CD14-positive monocyte (primary cell): Measurements from ENCODE around the gene ZFHX3. TPM values are rescaled to one million over a fixed set of nuclear protein-coding genes. Genes with fewer than 3 reads are reported as not detected.

Source experiments
- DNase-seq, 3 donors: peaks; one replicate each; pipeline ENCODE4 v3.0.0-alpha.2; 2011 to 2022
- H2AFZ ChIP-seq: 2 replicates; pipeline ENCODE4 v1.6.0; 2012; ENCODE audit warnings: mild to moderate bottlenecking, low read depth, low read length, inconsistent platforms; ENCODE audit not compliant: insufficient read depth, poor library complexity, severe bottlenecking
- H3K27ac ChIP-seq, 2 donors: 1 replicate in 1 of 2; 2 replicates in 1 of 2; pipeline ENCODE4 v1.5.1; 2012 to 2013; ENCODE audit warnings: low read length in 2 of 2, control low read depth in 1 of 2, inconsistent platforms in 1 of 2, low read depth in 1 of 2, mild to moderate bottlenecking in 1 of 2
- H3K27me3 ChIP-seq, 2 donors: one replicate each; pipeline versions ENCODE4 v1.6.0 to v1.6.1; 2011 to 2013; ENCODE audit warnings: low read length in 2 of 2; ENCODE audit not compliant: control insufficient read depth in 2 of 2, insufficient read depth in 2 of 2
- H3K36me3 ChIP-seq, 2 donors: replicated peaks in 1 of 2; 1 replicate in 1 of 2; 2 replicates in 1 of 2; pipeline versions ENCODE4 v1.5.1 to v1.6.1; 2012 to 2013; ENCODE audit warnings: low read length in 2 of 2, control low read depth in 1 of 2, inconsistent platforms in 1 of 2, mild to moderate bottlenecking in 1 of 2; ENCODE audit not compliant: insufficient read depth in 2 of 2, control insufficient read depth in 1 of 2
- H3K4me1 ChIP-seq, 2 donors: 1 replicate in 1 of 2; 2 replicates in 1 of 2; pipeline versions ENCODE4 v1.5.1 to v1.6.1; 2012 to 2013; ENCODE audit warnings: low read length in 2 of 2, control low read depth in 1 of 2, inconsistent platforms in 1 of 2, mild to moderate bottlenecking in 1 of 2, moderate library complexity in 1 of 2; ENCODE audit not compliant: insufficient read depth in 2 of 2, control insufficient read depth in 1 of 2
- H3K4me2 ChIP-seq: replicated peaks from 2 replicates; pipeline ENCODE3; 2012; ENCODE audit warnings: low read length, moderate library complexity, mild to moderate bottlenecking; ENCODE audit not compliant: poor library complexity, severe bottlenecking; ENCODE audit errors: extremely low read depth
- H3K4me3 ChIP-seq, 3 experiments: fragments of 200-600 bp in 1 of 3; sonication (generic) in 1 of 3; replicated peaks in 1 of 3; 1 replicate in 2 of 3; 2 replicates in 1 of 3; pipeline ENCODE4 v1.5.1; 2011 to 2013; ENCODE audit warnings: low read length in 3 of 3, mild to moderate bottlenecking in 3 of 3, control low read depth in 2 of 3, low read depth in 2 of 3, inconsistent platforms in 1 of 3, moderate library complexity in 1 of 3
- H3K79me2 ChIP-seq: 2 replicates; pipeline ENCODE4 v1.6.0; 2012; ENCODE audit warnings: mild to moderate bottlenecking, control low read depth, inconsistent platforms, low read length, moderate library complexity; ENCODE audit not compliant: insufficient read depth
- H3K9ac ChIP-seq: 2 replicates; pipeline ENCODE4 v1.6.0; 2017; ENCODE audit warnings: low read length, mild to moderate bottlenecking; ENCODE audit not compliant: insufficient read depth, poor library complexity, severe bottlenecking
- H3K9me3 ChIP-seq, 2 donors: replicated peaks in 1 of 2; 1 replicate in 1 of 2; 2 replicates in 1 of 2; pipeline versions ENCODE4 v1.5.1 to v1.6.1; 2012 to 2013; ENCODE audit warnings: low read length in 2 of 2, control low read depth in 1 of 2; ENCODE audit not compliant: control insufficient read depth in 1 of 2, insufficient read depth in 1 of 2
- H4K20me1 ChIP-seq: 2 replicates; pipeline ENCODE4 v1.6.0; 2012; ENCODE audit warnings: mild to moderate bottlenecking, low read length, control low read depth, moderate library complexity; ENCODE audit not compliant: insufficient read depth
- H3K27ac Mint-ChIP-seq, 7 donors: one replicate each; pipeline ENCODE4 v1.8.0; 2020; ENCODE audit warnings: mild to moderate bottlenecking in 7 of 7, mixed read lengths in 7 of 7, moderate library complexity in 6 of 7, inconsistent platforms in 2 of 7
- H3K27me3 Mint-ChIP-seq, 3 donors: one replicate each; pipeline ENCODE4 v1.8.0; 2021 to 2022; ENCODE audit warnings: low read depth in 3 of 3, mild to moderate bottlenecking in 3 of 3, mixed read lengths in 3 of 3, moderate library complexity in 3 of 3, inconsistent platforms in 1 of 3
- H3K36me3 Mint-ChIP-seq, 2 donors: one replicate each; pipeline ENCODE4 v1.8.0; 2020; ENCODE audit warnings: mixed read lengths in 2 of 2, inconsistent platforms in 1 of 2, mild to moderate bottlenecking in 1 of 2
- H3K4me1 Mint-ChIP-seq: one replicate; pipeline ENCODE4 v1.8.0; 2020; ENCODE audit warnings: mild to moderate bottlenecking, mixed read lengths
- H3K4me3 Mint-ChIP-seq, 2 donors: one replicate each; pipeline ENCODE4 v1.8.0; 2020; ENCODE audit warnings: mild to moderate bottlenecking in 2 of 2, mixed read lengths in 2 of 2, moderate library complexity in 1 of 2
- H3K9me3 Mint-ChIP-seq, 7 donors: one replicate each; pipeline ENCODE4 v1.8.0; 2020 to 2022; ENCODE audit warnings: mixed read lengths in 7 of 7, mild to moderate bottlenecking in 6 of 7, moderate library complexity in 6 of 7, inconsistent platforms in 2 of 7
- CTCF ChIP-seq: fragments of 200-600 bp; IDR thresholded peaks from one replicate; pipeline ENCODE4 v1.8.0; 2022; ENCODE audit warnings: antibody characterized with exemption, mild to moderate bottlenecking
- WGBS: methylation state at CpG from one replicate; pipeline ENCODE4 v1.1.5; 2013; ENCODE audit warnings: missing lambda C conversion rate; ENCODE audit not compliant: insufficient coverage; 5-methylcytosine and 5-hydroxymethylcytosine counted together
- intact Hi-C, 2 donors: fragments of 100-400 bp; cut with micrococcal nuclease; formaldehyde crosslinking; loops; one replicate each; pipeline versions ENCODE4 v1.15.0 to v1.15.1; 2023
- polyA plus RNA-seq, 3 donors: library from polyadenylated mRNA; depleted of rRNA in 1 of 3; unstranded in 2 of 3; stranded (reverse) in 1 of 3; fragments of 300-500 nt in 2 of 3; fragments of >200 nt in 1 of 3; fragmentation: Illumina TruSeq in 2 of 3; gene quantifications; 1 replicate in 2 of 3; 2 replicates in 1 of 3; pipeline ENCODE4 v1.2.3, GENCODE V29; 2012 to 2021

Gene ZFHX3
- polyA plus RNA-seq, 3 donors: 0.42 to 4.2 (median 0.43) TPM

DNA sequence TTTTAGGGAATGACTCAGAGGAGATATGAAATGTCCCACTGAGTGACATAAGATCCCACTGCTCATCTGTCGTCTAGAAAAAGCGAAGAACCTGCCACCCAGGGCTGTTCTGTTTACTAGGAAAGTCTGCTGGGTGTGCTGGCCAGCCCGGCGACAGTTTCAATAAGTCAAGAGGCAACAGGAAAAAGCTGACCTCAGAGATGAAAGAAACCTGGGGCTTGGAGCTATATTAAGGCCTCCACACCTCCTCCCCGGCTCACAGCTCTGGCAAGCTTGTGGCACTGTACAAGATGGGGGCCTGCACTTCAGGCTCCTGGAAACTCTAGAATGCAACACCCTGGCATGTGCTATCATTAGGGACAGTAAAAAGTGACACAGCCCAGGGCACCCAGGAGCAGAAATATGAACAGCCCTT is 10.6 kb downstream of the ZFHX3 start:
- intact Hi-C loops: no loop called here
- Histone ChIP-seq H3K4me1 (peaks cover 27 to 30% of the 10 kb centered on the region in 2 donors), H3K27me3 (peaks cover 2 to 16% of the 10 kb centered on the region in 2 donors), H3K36me3 (no peaks in the 10 kb centered on the region), H3K4me3 (no peak overlapping the region), H4K20me1 (peaks cover 96% of the 10 kb centered on the region), H3K9me3 (no peaks in the 10 kb centered on the region), H3K9ac (no peak overlapping the region), H3K27ac (no peak overlapping the region), H3K79me2 (peaks cover 17% of the 10 kb centered on the region), H3K4me2 (no peak overlapping the region), H2AFZ (no peak overlapping the region)
- Mint-ChIP-seq H3K27ac (no peak overlapping the region), H3K9me3 (no peaks in the 10 kb centered on the region), H3K4me3 (peak overlapping the region in 1 of 2 donors; percentile 68), H3K27me3 (peaks cover 29 to 37% (median 30%) of the 10 kb centered on the region in 3 donors), H3K36me3 (peaks cover 7 to 11% of the 10 kb centered on the region in 2 donors), H3K4me1 (peaks cover 48% of the 10 kb centered on the region)
- DNase-seq: no peak
- no peak for TF ChIP-seq CTCF
- WGBS: 54% methylated on average over 3 of the region's 5 CpGs

DNA sequence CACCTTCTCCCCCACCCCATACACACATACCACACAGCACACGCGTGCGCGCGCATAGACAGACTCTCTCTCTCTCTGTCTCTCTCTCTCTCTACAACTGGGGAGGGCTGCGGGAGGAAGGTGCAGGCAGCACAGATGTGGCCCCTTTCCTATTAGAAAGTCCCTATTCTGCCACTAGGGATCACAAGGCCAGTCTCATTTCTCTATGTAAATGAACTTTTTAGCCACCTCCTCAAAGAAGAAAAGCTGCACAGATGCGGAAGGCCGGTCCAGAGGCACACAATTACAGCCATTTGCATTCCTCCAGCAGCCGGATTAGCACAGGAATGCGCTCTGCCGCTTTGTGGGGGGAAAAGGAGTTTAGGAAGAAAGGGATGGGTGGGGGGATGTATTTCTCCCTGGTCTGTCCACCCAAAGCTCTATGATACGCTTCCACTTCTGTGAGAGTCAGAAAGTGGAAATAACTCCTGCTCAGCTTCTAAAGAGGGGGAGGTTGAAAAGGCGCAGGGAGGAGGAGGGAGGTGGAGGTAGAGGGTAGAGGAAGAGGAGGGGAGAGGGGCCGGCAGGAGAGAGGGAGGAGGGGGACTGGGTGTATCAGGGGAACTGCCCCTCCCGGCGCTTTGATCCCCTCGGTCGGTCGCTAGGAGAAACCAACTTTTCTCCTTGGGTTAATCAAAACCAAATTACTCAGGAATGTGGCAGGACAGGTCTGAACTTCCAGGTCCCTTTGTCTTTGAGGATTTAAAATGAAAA is 11.7 kb downstream of the ZFHX3 start:
- Histone ChIP-seq H4K20me1 (peaks cover 96% of the 10 kb centered on the region), H3K4me1 (peaks cover 31 to 33% of the 10 kb centered on the region in 2 donors), H3K27ac (no peak overlapping the region), H3K4me2 (peak overlapping the region; percentile 68), H3K27me3 (peaks cover 2 to 16% of the 10 kb centered on the region in 2 donors), H3K9ac (no peak overlapping the region), H2AFZ (peak overlapping the region; percentile 53), H3K4me3 (peak overlapping the region in 2 of 3 experiments; percentile 17 to 66), H3K9me3 (no peaks in the 10 kb centered on the region), H3K36me3 (no peaks in the 10 kb centered on the region), H3K79me2 (peaks cover 20% of the 10 kb centered on the region)
- peaks cover 49% of the 10 kb centered on the region for H3K4me1 Mint-ChIP-seq
- H3K4me3 Mint-ChIP-seq: peak overlapping the region; percentile 68
- 13% methylated on average over 3 of the region's 19 CpGs for WGBS
- peaks cover 30 to 41% (median 32%) of the 10 kb centered on the region in 3 donors for H3K27me3 Mint-ChIP-seq
- peak overlapping the region in 6 of 7 donors; percentile 9 to 85 (median 36) for H3K27ac Mint-ChIP-seq
- peaks cover 7 to 10% of the 10 kb centered on the region in 2 donors for H3K36me3 Mint-ChIP-seq
- intact Hi-C loops: no loop called here
- H3K9me3 Mint-ChIP-seq: no peaks in the 10 kb centered on the region
- TF ChIP-seq CTCF: peak; percentile 8
- DNase-seq: peak; percentile 47 to 50 (median 50)
